Measurements from ENCODE around the gene CAMTA1. TPM values are rescaled to one million over a fixed set of nuclear protein-coding genes. Genes with fewer than 3 reads are reported as not detected.
A peak's percentile ranks its signal among the peaks of the same experiment; 100 is the strongest.

CAMTA1 gene
- total and polyA plus RNA-seq, 8 donors, result 42.8 to 213 (median 118) TPM

GRCh38 chr1:7281821-7282220 is 496.6 kb downstream of the CAMTA1 start:
- WGBS, 5 donors, result 64 to 90% (median 71%) methylated on average over 5 of the region's 5 CpGs
- Histone ChIP-seq H3K9me3 (no peaks in the 10 kb centered on the region), H3K4me1 (peaks cover 0 to 11% (median 8%) of the 10 kb centered on the region in 4 donors), H3K36me3 (no peaks in the 10 kb centered on the region), H3K27ac (no peak overlapping the region), H3K27me3 (no peaks in the 10 kb centered on the region), H3K4me3 (no peak overlapping the region)
- TF ChIP-seq POLR2AphosphoS5 (IDR thresholded peaks at IDR 0.05) (peak in 1 of 3 donors; percentile 5), POLR2A (IDR thresholded peaks at IDR 0.05) (no peak)
- intact Hi-C loops (cut with DNase I; ENCODE audit: low total_unique reads), result no loop called here
- no peak for DNase-seq

- no peaks in the 10 kb centered on the region for H3K9me3 ChIP-seq
- no peak for TF ChIP-seq POLR2AphosphoS5 (IDR thresholded peaks at IDR 0.05)
- H3K36me3 ChIP-seq, result no peaks in the 10 kb centered on the region
- peaks cover 0 to 4% (median 0%) of the 10 kb centered on the region in 3 donors for H3K27me3 ChIP-seq
- H3K4me1 ChIP-seq, result peaks cover 0 to 8% (median under 1%) of the 10 kb centered on the region in 4 donors
- WGBS, 5 donors, result 93 to 98% (median 97%) methylated on average over 8 to 10 of the region's 10 CpGs
- intact Hi-C loops (cut with DNase I; ENCODE audit: low total_unique reads), result no loop called here
- no peak for DNase-seq
- H3K27ac ChIP-seq, result no peak overlapping the region
- H3K4me3 ChIP-seq, result no peak overlapping the region
These were observed 499.7 kb downstream of the CAMTA1 start for GRCh38 chr1:7284839-7285435.

- H3K27me3 ChIP-seq, result peaks cover 0 to 4% (median 0%) of the 10 kb centered on the region in 3 donors
- no peak for TF ChIP-seq CTCF (IDR thresholded peaks at IDR 0.05)
- TF ChIP-seq EP300 (IDR thresholded peaks at IDR 0.05), result no peak
- no peak for TF ChIP-seq POLR2A (IDR thresholded peaks at IDR 0.05)
- no peak for TF ChIP-seq POLR2AphosphoS5 (IDR thresholded peaks at IDR 0.05)
- H3K4me3 ChIP-seq, result no peak overlapping the region
- H3K9me3 ChIP-seq, result no peaks in the 10 kb centered on the region
- peaks cover 0 to 9% (median 2%) of the 10 kb centered on the region in 4 donors for H3K4me1 ChIP-seq
- no peak for DNase-seq
- WGBS, 5 donors, result 83 to 92% (median 89%) methylated on average over 10 of the region's 10 CpGs
- no peaks in the 10 kb centered on the region for H3K36me3 ChIP-seq
- intact Hi-C loops (cut with DNase I; ENCODE audit: low total_unique reads), result no loop called here
- no peak overlapping the region for H3K27ac ChIP-seq
These were observed 500.7 kb downstream of the CAMTA1 start for GRCh38 chr1:7285856-7286454.

- no peak for DNase-seq
- Histone ChIP-seq H3K36me3 (no peaks in the 10 kb centered on the region), H3K4me1 (peaks cover 0 to 20% (median 6%) of the 10 kb centered on the region in 4 donors), H3K4me3 (no peak overlapping the region), H3K27ac (no peak overlapping the region), H3K9me3 (no peaks in the 10 kb centered on the region), H3K27me3 (peaks cover 0 to 4% (median 0%) of the 10 kb centered on the region in 3 donors)
- WGBS, 5 donors, result 69 to 80% (median 71%) methylated on average over 6 of the region's 6 CpGs
- TF ChIP-seq POLR2AphosphoS5 (IDR thresholded peaks at IDR 0.05) (no peak), EP300 (IDR thresholded peaks at IDR 0.05) (no peak), POLR2A (IDR thresholded peaks at IDR 0.05) (no peak), CTCF (IDR thresholded peaks at IDR 0.05) (no peak)
- intact Hi-C loops (cut with DNase I; ENCODE audit: low total_unique reads), result no loop called here
These were observed 501.8 kb downstream of the CAMTA1 start for GRCh38 chr1:7287013-7287412.

GRCh38 chr1:7288992-7289391 is 503.7 kb downstream of the CAMTA1 start:
- 49 to 68% (median 57%) methylated on average over 5 of the region's 5 CpGs for WGBS, 5 donors
- TF ChIP-seq EP300 (IDR thresholded peaks at IDR 0.05), result no peak
- TF ChIP-seq CTCF (IDR thresholded peaks at IDR 0.05), result no peak
- no peak for TF ChIP-seq POLR2AphosphoS5 (IDR thresholded peaks at IDR 0.05)
- no peak for TF ChIP-seq POLR2A (IDR thresholded peaks at IDR 0.05)
- intact Hi-C loops (cut with DNase I; ENCODE audit: low total_unique reads), result no loop called here
- Histone ChIP-seq H3K27ac (no peak overlapping the region), H3K9me3 (no peaks in the 10 kb centered on the region), H3K4me3 (no peak overlapping the region), H3K27me3 (peaks cover 0 to 8% (median 0%) of the 10 kb centered on the region in 3 donors), H3K36me3 (no peaks in the 10 kb centered on the region), H3K4me1 (peaks cover 0 to 32% (median 6%) of the 10 kb centered on the region in 4 donors)
- no peak for DNase-seq

Measured in stomach (tissue), 9 donors.